Testis (tissue), 2 donors: ENCODE measurements around the gene WWC2.

Experiments
- POLR2A ChIP-seq: fragments of 450-650 bp; IDR thresholded peaks from one replicate; pipeline ENCODE4 v1.6.1; 2017; ENCODE audit warnings: antibody characterized with exemption, mild to moderate bottlenecking, moderate library complexity
- TF ChIP-seq, protein P1 (sequence below), 3 experiments: fragments of 450-650 bp in 2 of 3; fragments of 200-600 bp in 1 of 3; sonication (generic) in 1 of 3; IDR thresholded peaks; one replicate each; pipeline ENCODE4 v1.5.1; 2016 to 2019; ENCODE audit warnings: antibody characterized with exemption in 3 of 3, mild to moderate bottlenecking in 2 of 3, moderate library complexity in 1 of 3

DNA sequence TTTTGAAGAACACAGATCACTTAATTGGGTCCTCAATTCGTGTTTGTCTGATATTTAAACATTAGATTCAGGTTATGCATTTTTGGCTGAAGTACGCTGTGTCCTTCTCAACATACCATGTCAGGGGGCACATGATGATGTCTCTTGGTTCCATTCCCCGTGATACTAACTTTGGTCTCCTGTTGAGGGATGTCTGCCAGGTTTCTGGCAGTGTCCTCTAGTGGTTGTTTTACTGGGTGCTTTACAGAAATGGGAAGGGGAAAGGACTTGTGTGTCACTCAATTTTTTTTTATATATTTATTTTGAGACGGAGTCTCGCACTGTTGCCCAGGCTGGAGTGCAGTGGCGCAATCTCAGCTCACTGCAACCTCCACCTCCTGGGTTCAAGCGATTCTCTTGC, 58.2 kb downstream of the WWC2 start:
- TF ChIP-seq, protein P1, sequence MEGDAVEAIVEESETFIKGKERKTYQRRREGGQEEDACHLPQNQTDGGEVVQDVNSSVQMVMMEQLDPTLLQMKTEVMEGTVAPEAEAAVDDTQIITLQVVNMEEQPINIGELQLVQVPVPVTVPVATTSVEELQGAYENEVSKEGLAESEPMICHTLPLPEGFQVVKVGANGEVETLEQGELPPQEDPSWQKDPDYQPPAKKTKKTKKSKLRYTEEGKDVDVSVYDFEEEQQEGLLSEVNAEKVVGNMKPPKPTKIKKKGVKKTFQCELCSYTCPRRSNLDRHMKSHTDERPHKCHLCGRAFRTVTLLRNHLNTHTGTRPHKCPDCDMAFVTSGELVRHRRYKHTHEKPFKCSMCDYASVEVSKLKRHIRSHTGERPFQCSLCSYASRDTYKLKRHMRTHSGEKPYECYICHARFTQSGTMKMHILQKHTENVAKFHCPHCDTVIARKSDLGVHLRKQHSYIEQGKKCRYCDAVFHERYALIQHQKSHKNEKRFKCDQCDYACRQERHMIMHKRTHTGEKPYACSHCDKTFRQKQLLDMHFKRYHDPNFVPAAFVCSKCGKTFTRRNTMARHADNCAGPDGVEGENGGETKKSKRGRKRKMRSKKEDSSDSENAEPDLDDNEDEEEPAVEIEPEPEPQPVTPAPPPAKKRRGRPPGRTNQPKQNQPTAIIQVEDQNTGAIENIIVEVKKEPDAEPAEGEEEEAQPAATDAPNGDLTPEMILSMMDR (IDR thresholded peaks at IDR 0.05): no peak
- TF ChIP-seq POLR2A: no peak
